T-cell (primary cell): Measurements from ENCODE around the gene PKNOX1. TPM values are rescaled to one million over a fixed set of nuclear protein-coding genes. Genes with fewer than 3 reads are reported as not detected.
"Not testable (repeated sequence)": the region's sequence is repeated elsewhere in the genome, so short reads cannot be mapped to it uniquely, and the experiment has no call there.

ENCODE experiments used
- ATAC-seq, 4 experiments: fragments of 200-7000 bp in 3 of 4; fragments of 150-1000 bp in 1 of 4; cut with Tn5 transposase; replicated peaks in 1 of 4; 1 replicate in 3 of 4; 2 replicates in 1 of 4; pipeline ENCODE4 v1.10.0; 2021; ENCODE audit warnings: moderate library complexity in 3 of 4, mild to moderate bottlenecking in 2 of 4, moderate number of reproducible peaks in 1 of 4
- CTCF ChIA-PET, 2 donors: fragments of 300-600 bp; sonication (Branson Sonifier 250); formaldehyde crosslinking; loops; one replicate each; lab custom pipeline; 2022; ENCODE audit warnings: antibody characterized with exemption in 2 of 2; lab: Charles Lee
- POLR2A ChIA-PET, 2 donors: fragments of 300-600 bp; sonication (Branson Sonifier 250); formaldehyde crosslinking; loops; one replicate each; lab custom pipeline; 2022; ENCODE audit warnings: antibody characterized with exemption in 2 of 2; lab: Charles Lee
- DNase-seq, 35 experiments: peaks; one replicate each; pipeline versions ENCODE4 v3.0.0 to v3.0.0-alpha.2; 2013 to 2023
- H3K27ac ChIP-seq: one replicate; pipeline ENCODE4 v1.5.1; 2013; ENCODE audit warnings: low read length
- H3K27me3 ChIP-seq, 2 experiments: replicated peaks in 1 of 2; 1 replicate in 1 of 2; 2 replicates in 1 of 2; pipeline versions ENCODE4 v1.6.1 to v1.7.0; 2013; ENCODE audit warnings: low read length in 1 of 2, mixed read lengths in 1 of 2; ENCODE audit not compliant: control insufficient read depth in 2 of 2, insufficient read depth in 2 of 2; ENCODE audit errors: extremely low read depth in 1 of 2
- H3K36me3 ChIP-seq, 2 donors: 1 replicate in 1 of 2; 2 replicates in 1 of 2; pipeline versions ENCODE4 v1.6.1 to v1.7.0; 2013; ENCODE audit warnings: low read length in 1 of 2; ENCODE audit not compliant: control insufficient read depth in 2 of 2, insufficient read depth in 1 of 2; ENCODE audit errors: extremely low read depth in 1 of 2
- H3K4me1 ChIP-seq, 2 experiments: 1 replicate in 1 of 2; 2 replicates in 1 of 2; pipeline versions ENCODE4 v1.6.1 to v1.7.0; 2013; ENCODE audit warnings: low read length in 2 of 2, mixed read lengths in 1 of 2; ENCODE audit not compliant: insufficient read depth in 2 of 2, control insufficient read depth in 1 of 2; ENCODE audit errors: extremely low read depth in 1 of 2
- H3K4me3 ChIP-seq, 2 donors: 1 replicate in 1 of 2; 2 replicates in 1 of 2; pipeline versions ENCODE4 v1.5.1 to v1.7.0; 2013; ENCODE audit warnings: mild to moderate bottlenecking in 2 of 2, low read length in 1 of 2, moderate library complexity in 1 of 2; ENCODE audit not compliant: control insufficient read depth in 1 of 2; ENCODE audit errors: extremely low read depth in 1 of 2
- H3K9me3 ChIP-seq: 2 replicates; pipeline ENCODE4 v1.7.0; 2013
- H3K27ac Mint-ChIP-seq, 2 donors: one replicate each; pipeline ENCODE4 v1.8.0; 2020 to 2021; ENCODE audit warnings: mild to moderate bottlenecking in 2 of 2, mixed read lengths in 2 of 2
- H3K27me3 Mint-ChIP-seq, 2 donors: one replicate each; pipeline ENCODE4 v1.8.0; 2021 to 2022; ENCODE audit warnings: mixed read lengths in 2 of 2
- H3K36me3 Mint-ChIP-seq: one replicate; pipeline ENCODE4 v1.8.0; 2021; ENCODE audit warnings: mixed read lengths
- H3K4me1 Mint-ChIP-seq, 3 donors: one replicate each; pipeline ENCODE4 v1.8.0; 2020 to 2022; ENCODE audit warnings: mixed read lengths in 3 of 3, mild to moderate bottlenecking in 1 of 3
- H3K4me3 Mint-ChIP-seq, 3 donors: one replicate each; pipeline ENCODE4 v1.8.0; 2020 to 2022; ENCODE audit warnings: mild to moderate bottlenecking in 3 of 3, mixed read lengths in 3 of 3, moderate library complexity in 3 of 3
- H3K9me3 Mint-ChIP-seq, 3 donors: one replicate each; pipeline ENCODE4 v1.8.0; 2020 to 2022; ENCODE audit warnings: mixed read lengths in 3 of 3
- WGBS: methylation state at CpG from one replicate; pipeline ENCODE4 v1.1.5; 2013; ENCODE audit warnings: missing lambda C conversion rate; ENCODE audit not compliant: insufficient coverage; 5-methylcytosine and 5-hydroxymethylcytosine counted together
- total RNA-seq, 35 experiments: library from RNA in 6 of 35; stranded (reverse) in 6 of 35; fragments of 120-200 nt in 1 of 35; gene quantifications; one replicate each; pipeline versions ENCODE4 v1.2.1 to v1.2.4 and lab custom pipeline; 2013 to 2026

The PKNOX1 gene
- total RNA-seq, 5 donors from 2014 or later (not counting 1 experiment from before 2014, with no cell fraction given): 14.4 to 21.7 (median 18.6) TPM

GRCh38 chr21:42981862-42982261 is 7.5 kb downstream of the PKNOX1 start:
- Mint-ChIP-seq H3K4me3 (no peak overlapping the region), H3K27me3 (no peaks in the 10 kb centered on the region), H3K9me3 (no peaks in the 10 kb centered on the region), H3K4me1 (peaks cover 37 to 50% (median 50%) of the 10 kb centered on the region in 3 donors), H3K27ac (no peak overlapping the region), H3K36me3 (peaks cover 5% of the 10 kb centered on the region)
- DNase-seq: no peak
- ChIA-PET POLR2A (interaction anchor here in 1 of 2 donors (0.5 kb wide), 1 partner anchor 24 kb away, joined by 3 read pairs; no protein-coding TSS in a partner anchor), CTCF (no interaction called here)
- no peak overlapping the region for H3K4me3 ChIP-seq
- H3K27ac ChIP-seq: no peak overlapping the region
- H3K9me3 ChIP-seq: no peaks in the 10 kb centered on the region
- H3K4me1 ChIP-seq: peaks cover 3 to 11% of the 10 kb centered on the region in 2 experiments
- no peaks in the 10 kb centered on the region for H3K27me3 ChIP-seq
- H3K36me3 ChIP-seq: peaks cover 0 to 5% of the 10 kb centered on the region in 2 donors
- WGBS: 100% methylated on average over 2 of the region's 4 CpGs
- ATAC-seq: no peak

- no peak for DNase-seq
- Histone ChIP-seq H3K27ac (no peak overlapping the region), H3K36me3 (peaks cover 0 to 5% of the 10 kb centered on the region in 2 donors), H3K4me3 (no peak overlapping the region), H3K9me3 (no peaks in the 10 kb centered on the region), H3K27me3 (no peaks in the 10 kb centered on the region), H3K4me1 (peaks cover 3 to 11% of the 10 kb centered on the region in 2 experiments)
- WGBS: no CpG with 5 or more reads among the region's 2 CpGs
- ATAC-seq: peak in 2 of 4 experiments; percentile 45 to 63
- H3K4me1 Mint-ChIP-seq: peaks cover 28 to 41% (median 39%) of the 10 kb centered on the region in 3 donors
- H3K9me3 Mint-ChIP-seq: no peaks in the 10 kb centered on the region
- H3K27me3 Mint-ChIP-seq: no peaks in the 10 kb centered on the region
- no peak overlapping the region for H3K27ac Mint-ChIP-seq
- peaks cover 5% of the 10 kb centered on the region for H3K36me3 Mint-ChIP-seq
- ChIA-PET CTCF (no interaction called here), POLR2A (no interaction called here)
- no peak overlapping the region for H3K4me3 Mint-ChIP-seq
Observed at GRCh38 chr21:42983103-42983502, 8.7 kb downstream of the PKNOX1 start.

- ChIA-PET CTCF (no interaction called here), POLR2A (no interaction called here)
- H3K27ac ChIP-seq: no peak overlapping the region
- Mint-ChIP-seq H3K27me3 (no peaks in the 10 kb centered on the region), H3K36me3 (peaks cover 4% of the 10 kb centered on the region), H3K4me1 (peaks cover 29 to 41% (median 37%) of the 10 kb centered on the region in 3 donors), H3K9me3 (no peaks in the 10 kb centered on the region), H3K27ac (no peak overlapping the region), H3K4me3 (no peak overlapping the region)
- WGBS: 100% methylated on average over 1 of the region's 5 CpGs
- peaks cover 0 to 5% of the 10 kb centered on the region in 2 donors for H3K36me3 ChIP-seq
- H3K4me3 ChIP-seq: no peak overlapping the region
- no peaks in the 10 kb centered on the region for H3K9me3 ChIP-seq
- no peaks in the 10 kb centered on the region for H3K27me3 ChIP-seq
- ATAC-seq (no peak), DNase-seq (no peak)
- H3K4me1 ChIP-seq: peaks cover 3 to 11% of the 10 kb centered on the region in 2 experiments
Observed at GRCh38 chr21:42983869-42984268, 9.5 kb downstream of the PKNOX1 start.

- Mint-ChIP-seq H3K27me3 (no peaks in the 10 kb centered on the region), H3K27ac (no peak overlapping the region), H3K4me1 (peaks cover 22 to 39% (median 29%) of the 10 kb centered on the region in 3 donors), H3K9me3 (no peaks in the 10 kb centered on the region), H3K4me3 (no peak overlapping the region), H3K36me3 (no peaks in the 10 kb centered on the region)
- Histone ChIP-seq H3K27me3 (no peaks in the 10 kb centered on the region), H3K27ac (no peak overlapping the region), H3K9me3 (no peaks in the 10 kb centered on the region), H3K4me1 (peaks cover 3 to 16% of the 10 kb centered on the region in 2 experiments), H3K36me3 (peaks cover 0 to 5% of the 10 kb centered on the region in 2 donors), H3K4me3 (no peak overlapping the region)
- DNase-seq (no peak), ATAC-seq (no peak)
- 69% methylated on average over 2 of the region's 7 CpGs for WGBS
- ChIA-PET CTCF (no interaction called here), POLR2A (no interaction called here)
Observed at GRCh38 chr21:42986125-42986783, 11.9 kb downstream of the PKNOX1 start.

- H3K4me1 ChIP-seq: peaks cover 0 to 16% of the 10 kb centered on the region in 2 experiments
- H3K36me3 ChIP-seq: peaks cover 5 to 6% of the 10 kb centered on the region in 2 donors
- Mint-ChIP-seq H3K4me3 (no peak overlapping the region), H3K27ac (no peak overlapping the region), H3K36me3 (no peaks in the 10 kb centered on the region), H3K9me3 (no peaks in the 10 kb centered on the region), H3K27me3 (no peaks in the 10 kb centered on the region), H3K4me1 (peaks cover 11 to 26% (median 22%) of the 10 kb centered on the region in 3 donors)
- H3K9me3 ChIP-seq: no peaks in the 10 kb centered on the region
- ATAC-seq: no peak
- 99% methylated on average over 7 of the region's 12 CpGs for WGBS
- H3K4me3 ChIP-seq: no peak overlapping the region
- CTCF ChIA-PET: no interaction called here
- no peak overlapping the region for H3K27ac ChIP-seq
- POLR2A ChIA-PET: no interaction called here
- no peaks in the 10 kb centered on the region for H3K27me3 ChIP-seq
- DNase-seq: no peak
Observed at GRCh38 chr21:42988236-42988965, 14.0 kb downstream of the PKNOX1 start.

GRCh38 chr21:42989370-42989769 is 15.0 kb downstream of the PKNOX1 start:
- CTCF ChIA-PET, DNase-seq, H3K36me3 Mint-ChIP-seq, POLR2A ChIA-PET, H3K27me3 Mint-ChIP-seq, H3K4me3 ChIP-seq, H3K9me3 Mint-ChIP-seq, H3K27me3 ChIP-seq, H3K9me3 ChIP-seq, H3K27ac Mint-ChIP-seq, H3K27ac ChIP-seq, H3K4me3 Mint-ChIP-seq, H3K36me3 ChIP-seq, ATAC-seq: not testable (repeated sequence)
- H3K4me1 ChIP-seq: peaks cover 0 to 16% of the 10 kb centered on the region in 2 experiments
- peaks cover 10 to 22% (median 21%) of the 10 kb centered on the region in 3 donors for H3K4me1 Mint-ChIP-seq
- WGBS: 70% methylated on average over 2 of the region's 9 CpGs
